Osteoblast (primary cell): ENCODE measurements around the gene ESPNL. TPM values are rescaled to one million over a fixed set of nuclear protein-coding genes. Genes with fewer than 3 reads are reported as not detected.

ENCODE experiments used
- DNase-seq: peaks from one replicate; pipeline ENCODE4 v3.0.0; 2011; ENCODE audit warnings: low spot score, mixed read lengths; ENCODE audit not compliant: insufficient read length; ENCODE audit errors: missing footprints
- H2AFZ ChIP-seq: 2 replicates; pipeline ENCODE4 v1.6.0; 2011; ENCODE audit warnings: mild to moderate bottlenecking, low read length
- H3K27ac ChIP-seq: 2 replicates; pipeline ENCODE4 v1.5.1; 2011; ENCODE audit warnings: mild to moderate bottlenecking, low read depth, low read length, moderate library complexity
- H3K27me3 ChIP-seq: 2 replicates; pipeline ENCODE4 v1.6.0; 2012; ENCODE audit warnings: mild to moderate bottlenecking, control low read depth, inconsistent platforms, low read length, moderate library complexity; ENCODE audit not compliant: insufficient read depth
- H3K36me3 ChIP-seq: 2 replicates; pipeline ENCODE4 v1.5.1; 2011; ENCODE audit warnings: mild to moderate bottlenecking, low read length, control low read depth, moderate library complexity; ENCODE audit not compliant: insufficient read depth
- H3K4me1 ChIP-seq: 2 replicates; pipeline ENCODE4 v1.5.1; 2011; ENCODE audit warnings: mild to moderate bottlenecking, low read length, control low read depth, moderate library complexity; ENCODE audit not compliant: insufficient read depth
- H3K4me2 ChIP-seq: 2 replicates; pipeline ENCODE4 v1.6.0; 2011; ENCODE audit warnings: mild to moderate bottlenecking, low read length; ENCODE audit not compliant: insufficient read depth
- H3K4me3 ChIP-seq: fragments of 200-600 bp; sonication (generic); 3 replicates; pipeline ENCODE4 v1.5.1; 2012; ENCODE audit warnings: mild to moderate bottlenecking, low read length, inconsistent platforms; ENCODE audit not compliant: insufficient read depth
- H3K79me2 ChIP-seq: 2 replicates; pipeline ENCODE4 v1.6.0; 2012; ENCODE audit warnings: mild to moderate bottlenecking, low read length, control low read depth, inconsistent platforms; ENCODE audit not compliant: insufficient read depth
- H3K9me3 ChIP-seq: 2 replicates; pipeline ENCODE4 v1.5.1; 2011; ENCODE audit warnings: low read depth, low read length, control low read depth
- H4K20me1 ChIP-seq: 2 replicates; pipeline ENCODE4 v1.6.0; 2012; ENCODE audit warnings: mild to moderate bottlenecking, low read length, control low read depth; ENCODE audit not compliant: insufficient read depth
- total RNA-seq: library from RNA; depleted of rRNA; stranded (reverse); fragments of >200 nt; gene quantifications from 2 replicates; pipeline ENCODE4 v1.2.3, GENCODE V29; 2012
- TF ChIP-seq, protein P1 (sequence below): IDR thresholded peaks from 2 replicates; pipeline ENCODE4 v1.5.1; 2011; ENCODE audit warnings: mild to moderate bottlenecking, low read depth, low read length, moderate library complexity; ENCODE audit errors: extremely low read depth

The ESPNL gene
- total RNA-seq, 1 donor, result 9.8 TPM

DNA sequence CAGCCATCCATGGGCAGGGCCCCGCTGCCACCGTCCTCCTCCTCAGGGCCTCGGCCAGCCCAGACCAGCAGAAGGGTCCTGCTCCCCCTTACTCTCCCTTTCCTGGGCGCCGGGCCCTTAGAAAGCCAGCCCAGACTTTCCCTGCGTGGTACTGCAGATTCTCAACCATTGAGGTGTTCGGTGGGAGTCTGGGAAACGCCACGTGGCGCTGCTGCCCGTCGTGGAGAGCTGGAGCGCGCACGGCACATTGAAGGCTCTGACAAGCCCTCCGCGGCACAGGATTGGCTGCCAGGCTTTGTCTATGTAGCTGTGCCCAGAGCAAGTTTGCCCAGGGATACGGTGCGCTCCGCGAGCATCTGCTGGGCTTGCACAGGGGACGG, 27.9 kb downstream of the ESPNL start:
- Histone ChIP-seq H3K4me2 (peak overlapping the region; percentile 73), H3K4me3 (peak overlapping the region; percentile 62), H3K27me3 (no peaks in the 10 kb centered on the region)

DNA sequence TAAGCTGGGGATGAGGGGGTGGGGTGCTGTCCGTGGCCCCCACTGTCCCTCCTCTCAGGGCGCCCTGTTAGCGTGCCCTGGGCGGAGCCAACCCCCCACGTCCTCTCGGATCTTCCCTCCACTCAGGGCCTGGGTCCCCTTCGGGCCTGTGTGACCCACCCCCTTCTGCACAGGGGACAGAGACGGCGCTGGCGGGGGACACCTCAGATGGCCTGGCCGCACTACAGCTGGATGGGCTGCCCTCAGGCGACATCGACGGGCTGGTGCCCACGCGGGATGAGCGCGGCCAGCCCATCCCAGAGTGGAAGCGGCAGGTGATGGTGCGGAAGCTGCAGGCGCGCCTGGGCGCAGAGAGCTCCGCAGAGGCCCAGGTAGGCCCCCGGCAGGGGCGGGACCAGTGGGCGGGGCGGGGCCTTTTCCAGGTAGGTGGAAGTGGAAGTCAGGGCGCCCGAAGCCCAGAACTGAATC, 28.4 kb downstream of the ESPNL start:
- peaks cover 12% of the 10 kb centered on the region for H3K4me1 ChIP-seq
- no peak overlapping the region for H2AFZ ChIP-seq
- peak; percentile 44 for DNase-seq
- H3K4me2 ChIP-seq, result no peak overlapping the region
- TF ChIP-seq, protein P1, sequence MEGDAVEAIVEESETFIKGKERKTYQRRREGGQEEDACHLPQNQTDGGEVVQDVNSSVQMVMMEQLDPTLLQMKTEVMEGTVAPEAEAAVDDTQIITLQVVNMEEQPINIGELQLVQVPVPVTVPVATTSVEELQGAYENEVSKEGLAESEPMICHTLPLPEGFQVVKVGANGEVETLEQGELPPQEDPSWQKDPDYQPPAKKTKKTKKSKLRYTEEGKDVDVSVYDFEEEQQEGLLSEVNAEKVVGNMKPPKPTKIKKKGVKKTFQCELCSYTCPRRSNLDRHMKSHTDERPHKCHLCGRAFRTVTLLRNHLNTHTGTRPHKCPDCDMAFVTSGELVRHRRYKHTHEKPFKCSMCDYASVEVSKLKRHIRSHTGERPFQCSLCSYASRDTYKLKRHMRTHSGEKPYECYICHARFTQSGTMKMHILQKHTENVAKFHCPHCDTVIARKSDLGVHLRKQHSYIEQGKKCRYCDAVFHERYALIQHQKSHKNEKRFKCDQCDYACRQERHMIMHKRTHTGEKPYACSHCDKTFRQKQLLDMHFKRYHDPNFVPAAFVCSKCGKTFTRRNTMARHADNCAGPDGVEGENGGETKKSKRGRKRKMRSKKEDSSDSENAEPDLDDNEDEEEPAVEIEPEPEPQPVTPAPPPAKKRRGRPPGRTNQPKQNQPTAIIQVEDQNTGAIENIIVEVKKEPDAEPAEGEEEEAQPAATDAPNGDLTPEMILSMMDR, result no peak
- no peaks in the 10 kb centered on the region for H3K79me2 ChIP-seq
- no peak overlapping the region for H3K27ac ChIP-seq
- H3K4me3 ChIP-seq, result no peak overlapping the region
- no peaks in the 10 kb centered on the region for H3K9me3 ChIP-seq
- no peaks in the 10 kb centered on the region for H3K27me3 ChIP-seq
- no peaks in the 10 kb centered on the region for H3K36me3 ChIP-seq
- H4K20me1 ChIP-seq, result no peaks in the 10 kb centered on the region

More for the DNA sequence above, 27.9 kb downstream of the ESPNL start:
- H3K79me2 ChIP-seq, result no peaks in the 10 kb centered on the region
- no peaks in the 10 kb centered on the region for H3K36me3 ChIP-seq
- DNase-seq, result peak; percentile 62
- no peaks in the 10 kb centered on the region for H3K9me3 ChIP-seq
- H4K20me1 ChIP-seq, result no peaks in the 10 kb centered on the region
- H3K27ac ChIP-seq, result no peak overlapping the region
- H3K4me1 ChIP-seq, result peaks cover 12% of the 10 kb centered on the region
- no peak overlapping the region for H2AFZ ChIP-seq
- TF ChIP-seq, protein P1, result no peak

DNA sequence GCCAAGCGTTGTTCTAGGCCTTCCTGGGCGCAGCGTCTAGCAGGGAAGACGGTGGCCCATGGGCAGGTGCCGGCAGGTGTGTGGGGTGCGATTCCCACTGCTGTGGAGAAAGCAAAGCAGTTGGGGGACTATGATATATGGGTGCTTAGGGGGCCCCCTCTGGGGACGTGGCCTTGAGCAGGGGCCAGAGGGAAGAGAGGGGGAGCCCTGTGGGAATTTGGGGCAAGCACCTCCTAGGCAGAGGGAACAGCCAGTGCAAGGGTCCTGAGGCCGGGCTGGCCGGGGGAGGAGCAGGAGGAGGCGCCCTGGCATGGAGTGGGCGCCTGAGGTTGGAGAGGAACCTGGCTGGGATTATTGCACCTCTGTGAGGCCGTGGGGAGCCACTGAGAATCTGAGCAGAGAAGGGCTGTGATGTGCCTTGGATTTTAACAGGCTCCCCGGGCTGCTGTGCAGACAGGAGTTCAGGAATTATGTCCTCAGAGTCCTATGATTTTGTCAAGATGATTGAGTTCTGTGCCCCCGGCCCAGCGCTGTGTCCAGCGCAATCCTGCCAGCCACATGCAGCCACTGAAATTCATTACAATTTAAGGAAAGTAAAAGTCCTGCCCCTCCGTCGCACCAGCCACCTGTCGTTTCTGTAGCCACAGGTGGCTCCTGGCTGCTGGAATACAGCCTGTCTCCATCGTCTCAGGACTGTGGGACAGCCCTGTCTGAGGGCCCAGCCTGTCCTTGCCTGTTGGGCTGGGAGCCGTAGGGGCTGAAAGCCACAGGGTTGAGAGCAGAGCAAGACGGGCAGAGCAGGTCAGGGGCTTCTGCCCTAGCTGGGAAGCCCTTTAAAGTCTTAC, 29.2 kb downstream of the ESPNL start:
- DNase-seq, result peak; percentile 71
- no peaks in the 10 kb centered on the region for H3K27me3 ChIP-seq
- TF ChIP-seq, protein P1, result no peak
- no peaks in the 10 kb centered on the region for H3K79me2 ChIP-seq
- no peak overlapping the region for H3K4me2 ChIP-seq
- peaks cover 12% of the 10 kb centered on the region for H3K4me1 ChIP-seq
- H3K4me3 ChIP-seq, result no peak overlapping the region
- no peaks in the 10 kb centered on the region for H4K20me1 ChIP-seq
- H3K9me3 ChIP-seq, result no peaks in the 10 kb centered on the region
- H2AFZ ChIP-seq, result no peak overlapping the region
- H3K36me3 ChIP-seq, result no peaks in the 10 kb centered on the region
- no peak overlapping the region for H3K27ac ChIP-seq

DNA sequence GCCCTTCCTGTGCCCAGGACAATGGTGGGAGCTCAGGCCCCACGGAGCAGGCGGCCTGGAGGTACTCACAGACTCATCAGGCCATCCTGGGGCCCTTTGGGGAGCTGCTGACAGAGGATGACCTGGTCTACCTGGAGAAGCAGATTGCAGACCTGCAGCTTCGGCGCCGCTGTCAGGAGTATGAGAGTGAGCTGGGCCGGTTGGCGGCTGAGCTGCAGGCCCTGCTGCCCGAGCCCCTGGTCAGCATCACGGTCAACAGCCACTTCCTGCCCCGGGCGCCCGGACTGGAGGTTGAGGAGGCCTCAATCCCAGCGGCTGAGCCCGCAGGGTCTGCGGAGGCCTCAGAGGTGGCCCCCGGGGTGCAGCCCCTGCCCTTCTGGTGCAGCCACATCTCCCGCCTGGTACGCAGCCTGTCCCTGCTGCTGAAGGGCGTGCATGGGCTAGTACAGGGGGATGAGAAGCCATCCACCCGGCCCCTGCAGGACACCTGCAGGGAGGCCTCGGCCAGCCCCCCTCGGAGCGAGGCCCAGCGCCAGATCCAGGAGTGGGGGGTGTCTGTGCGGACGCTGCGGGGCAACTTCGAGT, 30.1 kb downstream of the ESPNL start:
- Histone ChIP-seq H2AFZ (no peak overlapping the region), H3K4me2 (no peak overlapping the region), H3K79me2 (no peaks in the 10 kb centered on the region), H3K27ac (no peak overlapping the region), H3K4me3 (no peak overlapping the region), H3K36me3 (no peaks in the 10 kb centered on the region), H4K20me1 (no peaks in the 10 kb centered on the region), H3K4me1 (peaks cover 12% of the 10 kb centered on the region), H3K27me3 (no peaks in the 10 kb centered on the region), H3K9me3 (no peaks in the 10 kb centered on the region)
- TF ChIP-seq, protein P1, result no peak
- DNase-seq, result peak; percentile 60
